ENCODE data around the gene BICDL1.

Gene BICDL1

GRCh38 chr12:120106151-120106550, 117.1 kb downstream of the BICDL1 start:
- DNase-seq: no peak

- DNase-seq: no peak
These were observed 120.7 kb downstream of the BICDL1 start for GRCh38 chr12:120109570-120110267.

GRCh38 chr12:120110550-120111501, 121.8 kb downstream of the BICDL1 start:
- DNase-seq: no peak

GRCh38 chr12:120115066-120115465, 126.0 kb downstream of the BICDL1 start:
- no peak for DNase-seq

- DNase-seq: no peak
These were observed 126.8 kb downstream of the BICDL1 start for GRCh38 chr12:120115692-120116440.

- DNase-seq: no peak
These were observed 127.4 kb downstream of the BICDL1 start, which contains the start of gene RAB35 for GRCh38 chr12:120116441-120116791. RAB35 (minus strand) TSS chr12:120116753; CDS start chr12:120116650, 103 bp downstream.

- DNase-seq: peak; percentile 71
These were observed 128.0 kb downstream of the BICDL1 start for GRCh38 chr12:120116792-120117651.

GRCh38 chr12:120117961-120118320, 128.9 kb downstream of the BICDL1 start:
- DNase-seq: no peak

GRCh38 chr12:120118321-120119061, 129.5 kb downstream of the BICDL1 start:
- no peak for DNase-seq

GRCh38 chr12:120119271-120119973, 130.4 kb downstream of the BICDL1 start:
- no peak for DNase-seq

GRCh38 chr12:120121343-120121742, 132.3 kb downstream of the BICDL1 start:
- DNase-seq: no peak

GRCh38 chr12:120121766-120122293, 132.8 kb downstream of the BICDL1 start:
- DNase-seq: no peak

GRCh38 chr12:120125029-120125428, 136.0 kb downstream of the BICDL1 start:
- DNase-seq: no peak

GRCh38 chr12:120125792-120126634, 137.0 kb downstream of the BICDL1 start:
- no peak for DNase-seq

- no peak for DNase-seq
These were observed 137.6 kb downstream of the BICDL1 start for GRCh38 chr12:120126635-120127005.

- no peak for DNase-seq
These were observed 141.0 kb downstream of the BICDL1 start for GRCh38 chr12:120130011-120130410.

GRCh38 chr12:120131116-120131515, 142.1 kb downstream of the BICDL1 start:
- no peak for DNase-seq

- no peak for DNase-seq
These were observed 143.2 kb downstream of the BICDL1 start for GRCh38 chr12:120132054-120132836.

- no peak for DNase-seq
These were observed 143.9 kb downstream of the BICDL1 start for GRCh38 chr12:120132863-120133385.

All from NCI-H1694 (cell line).